Neural progenitor cell (in vitro differentiated cells): ENCODE measurements around the gene DAO.

Experiments used
- CTCF ChIP-seq: fragments of 200-600 bp; sonication (generic); IDR thresholded peaks from 2 replicates; pipeline ENCODE4 v1.5.1; 2017; ENCODE audit warnings: antibody characterized with exemption, mild to moderate bottlenecking
- EZH2 ChIP-seq: fragments of 200-600 bp; sonication (generic); IDR thresholded peaks from 2 replicates; pipeline ENCODE4 v1.6.1; 2017; ENCODE audit warnings: antibody characterized with exemption, mild to moderate bottlenecking, moderate library complexity
- EZH2phosphoT487 ChIP-seq: fragments of 200-600 bp; sonication (generic); IDR thresholded peaks from 2 replicates; pipeline ENCODE4 v1.6.1; 2017; ENCODE audit warnings: antibody characterized with exemption

- no peak for TF ChIP-seq CTCF
- no peak for TF ChIP-seq EZH2phosphoT487
- TF ChIP-seq EZH2, result no peak
These were observed 19.3 kb downstream of the DAO start for GRCh38 chr12:108899145-108899544.
